Right cardiac atrium (tissue), 5 donors: ENCODE results near the gene CERT1. TPM values are rescaled to one million over a fixed set of nuclear protein-coding genes. Genes with fewer than 3 reads are reported as not detected.
"Not testable (repeated sequence)": the region's sequence is repeated elsewhere in the genome, so short reads cannot be mapped to it uniquely, and the experiment has no call there.

Experiments
- ATAC-seq, 2 donors: fragments of 200-7000 bp; cut with Tn5 transposase; one replicate each; pipeline versions ENCODE4 v1.8.0 to v1.9.1; 2020; ENCODE audit warnings: moderate library complexity in 2 of 2, mild to moderate bottlenecking in 1 of 2
- DNase-seq, 3 donors: peaks; one replicate each; pipeline ENCODE4 v3.0.0-alpha.2; 2020
- H3K27ac ChIP-seq: one replicate; pipeline ENCODE4 v1.5.1; 2013; ENCODE audit warnings: mild to moderate bottlenecking, low read length, control low read depth, moderate library complexity
- H3K27me3 ChIP-seq: one replicate; pipeline ENCODE4 v1.6.1; 2013; ENCODE audit not compliant: control insufficient read depth, insufficient read depth
- H3K4me1 ChIP-seq: one replicate; pipeline ENCODE4 v1.6.1; 2013; ENCODE audit warnings: low read length; ENCODE audit not compliant: control insufficient read depth, insufficient read depth
- H3K4me3 ChIP-seq: one replicate; pipeline ENCODE4 v1.5.1; 2013; ENCODE audit warnings: low read length, control low read depth
- H3K9me3 ChIP-seq: one replicate; pipeline ENCODE4 v1.6.1; 2013; ENCODE audit warnings: low read length; ENCODE audit not compliant: control insufficient read depth
- WGBS: extraction: QIAGEN DNeasy Blood & Tissue Kit; methylation state at CpG from one replicate; pipeline ENCODE4 v1.1.7; 2013; 5-methylcytosine and 5-hydroxymethylcytosine counted together
- intact Hi-C, 4 donors: fragments of 100-400 bp; cut with DNase I; formaldehyde crosslinking; loops; one replicate each; pipeline versions ENCODE4 v1.11.0 to v1.14.0; 2022 to 2023
- polyA plus RNA-seq: library from polyadenylated mRNA; stranded (reverse); fragments of 200-250 nt; gene quantifications from one replicate; pipeline ENCODE4 v1.2.3, GENCODE V29; 2013
- total RNA-seq, 4 donors: library from RNA; stranded (reverse); fragmentation: NEBNext Ultra II Directional; extraction: Animal tissue kit (Norgen Biotek cat#: 25700); gene quantifications; one replicate each; pipeline ENCODE4 v1.2.1, GENCODE V29; 2021
- donor health status: healthy with polysubstance abuse.
- donor health status: DM: no; HTN: yes; CAD: no.
- donor health status: DM: no; HTN: no; CAD: no.
- donor health status: DM: no; HTN: yes; CAD: no; lungs with severe emphysema.
- donor health status: DM: yes; HTN: yes; CAD: no.

The CERT1 gene
- total and polyA plus RNA-seq, 5 donors, result 9.1 to 28.7 (median 27.7) TPM

GRCh38 chr5:75545131-75545530 is 33.7 kb upstream of the CERT1 start:
- H3K4me3 ChIP-seq, result no peak overlapping the region
- H3K4me1 ChIP-seq, result peaks cover 1% of the 10 kb centered on the region
- DNase-seq, result no peak
- no peaks in the 10 kb centered on the region for H3K9me3 ChIP-seq
- intact Hi-C loops, result no loop called here
- no peaks in the 10 kb centered on the region for H3K27me3 ChIP-seq
- 73% methylated on average over 2 of the region's 2 CpGs for WGBS
- no peak for ATAC-seq
- H3K27ac ChIP-seq, result no peak overlapping the region

GRCh38 chr5:75538211-75538610 is 26.8 kb upstream of the CERT1 start:
- no peaks in the 10 kb centered on the region for H3K9me3 ChIP-seq
- ATAC-seq (no peak), DNase-seq (no peak)
- intact Hi-C loops, result no loop called here
- no peaks in the 10 kb centered on the region for H3K27me3 ChIP-seq
- H3K27ac ChIP-seq, result no peak overlapping the region
- 62% methylated on average over 1 of the region's 1 CpG for WGBS
- H3K4me1 ChIP-seq, result peaks cover 3% of the 10 kb centered on the region
- no peak overlapping the region for H3K4me3 ChIP-seq

DNA sequence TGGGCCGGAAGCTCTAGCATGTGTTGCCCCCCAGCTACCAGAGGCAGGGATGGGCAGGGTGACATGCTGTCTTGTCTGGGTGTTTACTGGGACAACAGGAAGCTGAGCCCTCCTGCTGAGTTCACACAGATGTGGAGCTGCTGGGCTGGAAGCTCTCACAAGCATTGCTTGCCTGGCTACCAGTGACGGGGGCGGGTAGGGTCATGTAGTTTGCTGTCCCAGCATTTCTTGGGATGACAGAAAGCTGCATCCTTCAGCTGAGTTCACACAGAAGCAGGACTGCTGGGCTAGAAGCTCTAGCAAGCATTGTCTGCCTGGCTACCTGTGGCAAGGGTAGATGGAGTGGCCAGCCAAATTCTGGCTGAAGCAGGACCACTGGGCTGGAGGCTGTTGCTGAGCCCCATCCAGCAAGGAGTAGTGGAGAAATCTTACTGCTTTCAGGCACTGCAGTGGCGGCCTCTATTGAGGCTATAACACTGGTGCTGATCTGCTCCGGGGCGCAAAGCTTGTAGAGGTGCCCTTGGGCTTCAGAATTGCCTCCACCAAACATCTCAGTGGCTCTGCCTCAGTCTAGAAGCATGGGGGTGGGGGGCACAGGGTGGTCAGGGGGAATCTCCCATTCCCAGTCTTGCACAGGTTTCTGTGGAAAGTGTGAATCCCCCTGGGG is 25.4 kb upstream of the CERT1 start:
- peak; percentile 29 to 31 for ATAC-seq
- Histone ChIP-seq H3K27me3 (no peaks in the 10 kb centered on the region), H3K4me1 (peaks cover 3% of the 10 kb centered on the region), H3K27ac (no peak overlapping the region), H3K9me3 (no peaks in the 10 kb centered on the region), H3K4me3 (no peak overlapping the region)
- intact Hi-C loops, result no loop called here
- DNase-seq, result peak in 2 of 3 donors; percentile 32 to 38
- WGBS, result 90% methylated on average over 6 of the region's 6 CpGs

DNA sequence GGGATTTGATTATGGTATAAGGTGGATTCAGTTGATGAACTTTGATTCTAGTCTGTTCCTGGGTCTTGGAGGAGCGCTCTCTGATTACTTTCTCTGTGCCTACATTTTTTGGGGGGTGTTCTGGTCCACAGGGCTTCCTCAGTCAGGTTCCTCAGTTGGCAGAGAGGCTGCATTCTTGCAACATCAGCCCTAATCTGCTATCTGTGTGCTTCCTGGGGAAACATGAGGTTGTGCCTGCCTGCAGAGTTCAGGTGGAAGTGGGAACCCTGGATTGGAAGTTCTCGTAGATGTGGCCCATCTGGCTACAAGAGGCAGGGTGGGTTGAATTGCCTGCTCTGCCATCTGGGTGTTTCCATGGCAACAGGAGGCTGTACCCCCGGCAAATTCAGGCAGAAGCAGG is 24.7 kb upstream of the CERT1 start:
- intact Hi-C loops, result no loop called here
- DNase-seq (no peak), ATAC-seq (no peak)
- H3K27me3 ChIP-seq, result no peaks in the 10 kb centered on the region
- no peak overlapping the region for H3K4me3 ChIP-seq
- WGBS, result 89% methylated on average over 3 of the region's 3 CpGs
- H3K27ac ChIP-seq, result no peak overlapping the region
- H3K9me3 ChIP-seq, result no peaks in the 10 kb centered on the region
- peaks cover 3% of the 10 kb centered on the region for H3K4me1 ChIP-seq

GRCh38 chr5:75534734-75535133 is 23.3 kb upstream of the CERT1 start:
- over 99% methylated on average over 2 of the region's 2 CpGs for WGBS
- H3K4me1 ChIP-seq, result peaks cover 3% of the 10 kb centered on the region
- no peak for ATAC-seq
- no peak overlapping the region for H3K27ac ChIP-seq
- H3K9me3 ChIP-seq, result no peaks in the 10 kb centered on the region
- DNase-seq, result no peak
- no peaks in the 10 kb centered on the region for H3K27me3 ChIP-seq
- H3K4me3 ChIP-seq, result no peak overlapping the region
- intact Hi-C loops, result no loop called here

DNA sequence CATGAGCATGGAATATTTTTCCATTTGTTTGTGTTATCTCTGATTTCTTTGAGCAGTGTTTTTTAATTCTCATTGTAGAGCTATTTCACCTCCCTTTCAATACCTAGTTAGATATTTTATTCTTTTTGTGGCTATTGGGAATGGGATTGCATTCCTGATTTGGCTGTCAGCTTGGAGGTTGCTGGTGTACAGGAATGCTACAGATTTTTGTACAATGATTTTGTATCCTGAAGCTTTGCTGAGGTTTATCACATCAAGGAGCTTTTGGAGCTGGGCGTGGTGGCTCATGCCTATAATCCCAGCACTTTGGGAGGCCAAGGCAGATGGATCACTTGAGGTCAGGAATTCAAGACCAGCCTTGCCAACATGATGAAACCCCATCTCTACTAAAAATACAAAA is 22.3 kb upstream of the CERT1 start:
- ATAC-seq, H3K9me3 ChIP-seq, H3K4me3 ChIP-seq, H3K27me3 ChIP-seq, DNase-seq, intact Hi-C loops, H3K27ac ChIP-seq, H3K4me1 ChIP-seq: not testable (repeated sequence)
- 98% methylated on average over 1 of the region's 1 CpG for WGBS

- DNase-seq (no peak), ATAC-seq (no peak)
- H3K27me3 ChIP-seq, result no peaks in the 10 kb centered on the region
- no peak overlapping the region for H3K4me3 ChIP-seq
- WGBS, result 100% methylated on average over 2 of the region's 2 CpGs
- H3K27ac ChIP-seq, result no peak overlapping the region
- peaks cover 5% of the 10 kb centered on the region for H3K4me1 ChIP-seq
- intact Hi-C loops, result no loop called here
- H3K9me3 ChIP-seq, result no peaks in the 10 kb centered on the region
Observed at GRCh38 chr5:75532190-75532589, 20.8 kb upstream of the CERT1 start.

- DNase-seq (no peak), ATAC-seq (no peak)
- no peak overlapping the region for H3K27ac ChIP-seq
- H3K27me3 ChIP-seq, result no peaks in the 10 kb centered on the region
- peaks cover 4% of the 10 kb centered on the region for H3K4me1 ChIP-seq
- H3K9me3 ChIP-seq, result no peaks in the 10 kb centered on the region
- H3K4me3 ChIP-seq, result no peak overlapping the region
- intact Hi-C loops, result no loop called here
Observed at GRCh38 chr5:75529185-75529584, 17.8 kb upstream of the CERT1 start.

- WGBS, result 72% methylated on average over 2 of the region's 2 CpGs
- Histone ChIP-seq H3K4me3 (no peak overlapping the region), H3K27ac (no peak overlapping the region), H3K27me3 (no peaks in the 10 kb centered on the region), H3K4me1 (peaks cover 5% of the 10 kb centered on the region), H3K9me3 (no peaks in the 10 kb centered on the region)
- intact Hi-C loops, result no loop called here
- no peak for ATAC-seq
- DNase-seq, result no peak
Observed at GRCh38 chr5:75526070-75526469, 14.6 kb upstream of the CERT1 start.

DNA sequence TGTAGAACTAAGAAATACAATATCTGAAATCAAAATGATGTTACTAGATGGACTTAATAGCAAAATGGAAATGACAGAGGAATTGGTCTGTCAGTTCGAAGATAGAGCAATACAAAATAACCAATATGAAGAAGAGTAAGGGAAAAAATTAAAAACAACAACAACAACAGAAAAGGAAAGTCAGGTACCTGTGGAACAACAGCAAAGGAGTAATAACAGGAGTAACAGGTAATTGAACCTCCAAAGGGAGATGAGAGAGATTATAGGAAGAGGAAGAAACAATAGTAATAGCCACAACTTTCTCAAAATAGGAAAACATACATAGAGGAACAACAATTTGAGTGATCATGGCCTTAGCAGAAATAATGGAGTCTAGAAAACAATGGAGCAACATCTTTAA is 13.9 kb upstream of the CERT1 start:
- no peaks in the 10 kb centered on the region for H3K27me3 ChIP-seq
- DNase-seq (no peak), ATAC-seq (no peak)
- no peaks in the 10 kb centered on the region for H3K9me3 ChIP-seq
- 94% methylated on average over 1 of the region's 1 CpG for WGBS
- intact Hi-C loops, result no loop called here
- no peak overlapping the region for H3K4me3 ChIP-seq
- no peak overlapping the region for H3K27ac ChIP-seq
- H3K4me1 ChIP-seq, result peaks cover 5% of the 10 kb centered on the region

- no peak for ATAC-seq
- intact Hi-C loops, result no loop called here
- no peak for DNase-seq
- Histone ChIP-seq H3K4me3 (no peak overlapping the region), H3K4me1 (peaks cover 5% of the 10 kb centered on the region), H3K9me3 (no peaks in the 10 kb centered on the region), H3K27me3 (no peaks in the 10 kb centered on the region), H3K27ac (no peak overlapping the region)
- 87% methylated on average over 1 of the region's 1 CpG for WGBS
Observed at GRCh38 chr5:75524591-75524990, 13.2 kb upstream of the CERT1 start.

- ATAC-seq (no peak), DNase-seq (no peak)
- no peaks in the 10 kb centered on the region for H3K9me3 ChIP-seq
- peaks cover 4% of the 10 kb centered on the region for H3K4me1 ChIP-seq
- H3K27me3 ChIP-seq, result no peaks in the 10 kb centered on the region
- no peak overlapping the region for H3K27ac ChIP-seq
- intact Hi-C loops, result no loop called here
- H3K4me3 ChIP-seq, result no peak overlapping the region
- WGBS, result 83% methylated on average over 3 of the region's 3 CpGs
Observed at GRCh38 chr5:75524071-75524470, 12.6 kb upstream of the CERT1 start.
